Measurements from ENCODE around the gene MYL6. TPM values are rescaled to one million over a fixed set of nuclear protein-coding genes. Genes with fewer than 3 reads are reported as not detected.
"Not testable (repeated sequence)": the region's sequence is repeated elsewhere in the genome, so short reads cannot be mapped to it uniquely, and the experiment has no call there.

MYL6 gene
- total RNA-seq, 8 experiments from 2014 or later = 1,063 to 2,469 (median 1,244) TPM

GRCh38 chr12:56153678-56154065 lies 4.5 kb upstream of the MYL6 start:
- in situ Hi-C loops (cut with MboI; ENCODE audit: low pct_unique_long_range_greater_than_20kb in 2 of 9, low sequenced_read_pairs in 9 of 9, unreplicated experiment in 9 of 9) = loop anchor here in 1 of 9 experiments (25.0 kb wide), 1 partner anchor 109 kb away; the partner anchor contains the start of genes ANKRD52 and COQ10A
- no peak overlapping the region for H3K27ac ChIP-seq
- peak overlapping the region in 1 of 5 donors; percentile 55 for H3K4me3 ChIP-seq
- 87% methylated on average over 4 of the region's 5 CpGs; no CpG with 5 or more reads in 9 of the 10 experiments for WGBS, 10 experiments
- no peak for ATAC-seq (replicated peaks in 6 of 8)
- peaks cover 16 to 20% of the 10 kb centered on the region in 2 donors for H3K4me1 ChIP-seq (replicated peaks in 1 of 2)

- WGBS, 10 experiments = no CpG with 5 or more reads among the region's 1 CpG
- peaks cover 16 to 20% of the 10 kb centered on the region in 2 donors for H3K4me1 ChIP-seq (replicated peaks in 1 of 2)
- H3K27ac ChIP-seq = no peak overlapping the region
- no peak overlapping the region for H3K4me3 ChIP-seq
- no peak for ATAC-seq (replicated peaks in 6 of 8)
- in situ Hi-C loops (cut with MboI; ENCODE audit: low pct_unique_long_range_greater_than_20kb in 2 of 9, low sequenced_read_pairs in 9 of 9, unreplicated experiment in 9 of 9) = loop anchor here in 1 of 9 experiments (25.0 kb wide), 1 partner anchor 108 kb away; the partner anchor contains the start of genes ANKRD52 and COQ10A
Measured at GRCh38 chr12:56154246-56154771, 3.9 kb upstream of the MYL6 start.

- in situ Hi-C loops (cut with MboI; ENCODE audit: low pct_unique_long_range_greater_than_20kb in 2 of 9, low sequenced_read_pairs in 9 of 9, unreplicated experiment in 9 of 9) = loop anchor here in 1 of 9 experiments (25.0 kb wide), 1 partner anchor 107 kb away; the partner anchor contains the start of genes ANKRD52 and COQ10A
- 71 to 97% (median 88%) methylated on average over 3 to 5 of the region's 5 CpGs; no CpG with 5 or more reads in 3 of the 10 experiments for WGBS, 10 experiments
- peaks cover 20 to 25% of the 10 kb centered on the region in 2 donors for H3K4me1 ChIP-seq (replicated peaks in 1 of 2)
- no peak overlapping the region for H3K4me3 ChIP-seq
- ATAC-seq (replicated peaks in 6 of 8) = no peak
- no peak overlapping the region for H3K27ac ChIP-seq
Measured at GRCh38 chr12:56154818-56155217, 3.3 kb upstream of the MYL6 start.

GRCh38 chr12:56155256-56155845 lies 2.8 kb upstream of the MYL6 start:
- Histone ChIP-seq H3K4me3 (no peak overlapping the region), H3K4me1 (replicated peaks in 1 of 2) (peaks cover 26 to 30% of the 10 kb centered on the region in 2 donors), H3K27ac (no peak overlapping the region)
- WGBS, 10 experiments = 79 to 100% (median 99%) methylated on average over 2 to 5 of the region's 11 CpGs; no CpG with 5 or more reads in 4 of the 10 experiments
- ATAC-seq (replicated peaks in 6 of 8) = no peak
- in situ Hi-C loops (cut with MboI; ENCODE audit: low pct_unique_long_range_greater_than_20kb in 2 of 9, low sequenced_read_pairs in 9 of 9, unreplicated experiment in 9 of 9) = loop anchor here in 1 of 9 experiments (25.0 kb wide), 1 partner anchor 107 kb away; the partner anchor contains the start of genes ANKRD52 and COQ10A

- Histone ChIP-seq H3K4me1 (replicated peaks in 1 of 2) (peaks cover 27 to 28% of the 10 kb centered on the region in 2 donors), H3K4me3 (peak overlapping the region; percentile 63 to 89 (median 83)), H3K27ac (peak overlapping the region; percentile 84 to 86)
- not testable (repeated sequence) for ATAC-seq (replicated peaks in 6 of 8)
- WGBS, 10 experiments = 67 to 100% (median 92%) methylated on average over 2 to 15 of the region's 21 CpGs; no CpG with 5 or more reads in 1 of the 10 experiments
- in situ Hi-C loops (cut with MboI; ENCODE audit: low pct_unique_long_range_greater_than_20kb in 2 of 9, low sequenced_read_pairs in 9 of 9, unreplicated experiment in 9 of 9) = loop anchor here in 1 of 9 experiments (25.0 kb wide), 1 partner anchor 106 kb away; the partner anchor contains the start of genes ANKRD52 and COQ10A
Measured at GRCh38 chr12:56156464-56157200, 1.5 kb upstream of the MYL6 start.

GRCh38 chr12:56157201-56158028 lies 744 bp upstream of the MYL6 start:
- in situ Hi-C loops (cut with MboI; ENCODE audit: low pct_unique_long_range_greater_than_20kb in 2 of 9, low sequenced_read_pairs in 9 of 9, unreplicated experiment in 9 of 9) = loop anchor here in 1 of 9 experiments (25.0 kb wide), 1 partner anchor 105 kb away; the partner anchor contains the start of genes ANKRD52 and COQ10A
- Histone ChIP-seq H3K4me1 (replicated peaks in 1 of 2) (peaks cover 27 to 28% of the 10 kb centered on the region in 2 donors), H3K27ac (peak overlapping the region; percentile 84 to 86), H3K4me3 (peak overlapping the region; percentile 63 to 89 (median 83))
- WGBS, 10 experiments = 0 to 55% (median 25%) methylated on average over 4 to 16 of the region's 45 CpGs; no CpG with 5 or more reads in 2 of the 10 experiments
- ATAC-seq (replicated peaks in 6 of 8) = peak; percentile 25 to 79 (median 68)

- WGBS, 10 experiments = 0 to 10% (median 0%) methylated on average over 2 to 5 of the region's 6 CpGs; no CpG with 5 or more reads in 2 of the 10 experiments
- Histone ChIP-seq H3K4me3 (peak overlapping the region; percentile 63 to 89 (median 83)), H3K27ac (peak overlapping the region; percentile 84 to 86), H3K4me1 (replicated peaks in 1 of 2) (peaks cover 19 to 21% of the 10 kb centered on the region in 2 donors)
- in situ Hi-C loops (cut with MboI; ENCODE audit: low pct_unique_long_range_greater_than_20kb in 2 of 9, low sequenced_read_pairs in 9 of 9, unreplicated experiment in 9 of 9) = loop anchor here in 1 of 9 experiments (25.0 kb wide), 1 partner anchor 103 kb away; the partner anchor contains the start of genes ANKRD52 and COQ10A
- ATAC-seq (replicated peaks in 6 of 8) = peak; percentile 3 to 52 (median 17)
Measured at GRCh38 chr12:56158926-56159461, 835 bp downstream of the MYL6 start.

- WGBS, 10 experiments = 0 to 84% (median 71%) methylated on average over 1 to 4 of the region's 8 CpGs; no CpG with 5 or more reads in 3 of the 10 experiments
- in situ Hi-C loops (cut with MboI; ENCODE audit: low pct_unique_long_range_greater_than_20kb in 2 of 9, low sequenced_read_pairs in 9 of 9, unreplicated experiment in 9 of 9) = loop anchor here in 1 of 9 experiments (25.0 kb wide), 1 partner anchor 103 kb away; the partner anchor contains the start of genes ANKRD52 and COQ10A
- H3K4me1 ChIP-seq (replicated peaks in 1 of 2) = peaks cover 19 to 21% of the 10 kb centered on the region in 2 donors
- ATAC-seq (replicated peaks in 6 of 8) = no peak
- peak overlapping the region; percentile 84 to 86 for H3K27ac ChIP-seq
- peak overlapping the region; percentile 63 to 89 (median 83) for H3K4me3 ChIP-seq
Measured at GRCh38 chr12:56159482-56160192, 1.5 kb downstream of the MYL6 start.

GRCh38 chr12:56160193-56160763 lies 2.1 kb downstream of the MYL6 start:
- 0 to 59% (median 45%) methylated on average over 1 to 7 of the region's 7 CpGs; no CpG with 5 or more reads in 4 of the 10 experiments for WGBS, 10 experiments
- no peak for ATAC-seq (replicated peaks in 6 of 8)
- Histone ChIP-seq H3K27ac (no peak overlapping the region), H3K4me3 (peak overlapping the region in 4 of 5 donors; percentile 63 to 89 (median 84)), H3K4me1 (replicated peaks in 1 of 2) (peaks cover 19 to 21% of the 10 kb centered on the region in 2 donors)
- in situ Hi-C loops (cut with MboI; ENCODE audit: low pct_unique_long_range_greater_than_20kb in 2 of 9, low sequenced_read_pairs in 9 of 9, unreplicated experiment in 9 of 9) = loop anchor here in 1 of 9 experiments (25.0 kb wide), 1 partner anchor 102 kb away; the partner anchor contains the start of genes ANKRD52 and COQ10A

GRCh38 chr12:56160894-56161689 lies 2.9 kb downstream of the MYL6 start:
- in situ Hi-C loops (cut with MboI; ENCODE audit: low pct_unique_long_range_greater_than_20kb in 2 of 9, low sequenced_read_pairs in 9 of 9, unreplicated experiment in 9 of 9) = loop anchor here in 1 of 9 experiments (25.0 kb wide), 1 partner anchor 101 kb away; the partner anchor contains the start of genes ANKRD52 and COQ10A
- H3K4me1 ChIP-seq (replicated peaks in 1 of 2) = peaks cover 19 to 21% of the 10 kb centered on the region in 2 donors
- no peak overlapping the region for H3K27ac ChIP-seq
- H3K4me3 ChIP-seq = no peak overlapping the region
- no peak for ATAC-seq (replicated peaks in 6 of 8)
- WGBS, 10 experiments = 29 to 100% (median 87%) methylated on average over 1 to 7 of the region's 11 CpGs; no CpG with 5 or more reads in 4 of the 10 experiments

All from motor neuron (in vitro differentiated cells).